Astrocyte (in vitro differentiated cells and primary cell): Measurements from ENCODE around the gene PLEKHG1.

Source experiments
- EZH2 ChIP-seq: IDR thresholded peaks from 2 replicates; pipeline ENCODE4 v1.6.1; 2012; ENCODE audit warnings: mild to moderate bottlenecking, low read length, inconsistent platforms; ENCODE audit not compliant: insufficient read depth
- TF ChIP-seq, protein P1 (sequence below): IDR thresholded peaks from 2 replicates; pipeline ENCODE4 v1.5.1; 2011; ENCODE audit warnings: low read depth, mild to moderate bottlenecking, inconsistent platforms, low read length, moderate library complexity; ENCODE audit not compliant: insufficient read depth

DNA sequence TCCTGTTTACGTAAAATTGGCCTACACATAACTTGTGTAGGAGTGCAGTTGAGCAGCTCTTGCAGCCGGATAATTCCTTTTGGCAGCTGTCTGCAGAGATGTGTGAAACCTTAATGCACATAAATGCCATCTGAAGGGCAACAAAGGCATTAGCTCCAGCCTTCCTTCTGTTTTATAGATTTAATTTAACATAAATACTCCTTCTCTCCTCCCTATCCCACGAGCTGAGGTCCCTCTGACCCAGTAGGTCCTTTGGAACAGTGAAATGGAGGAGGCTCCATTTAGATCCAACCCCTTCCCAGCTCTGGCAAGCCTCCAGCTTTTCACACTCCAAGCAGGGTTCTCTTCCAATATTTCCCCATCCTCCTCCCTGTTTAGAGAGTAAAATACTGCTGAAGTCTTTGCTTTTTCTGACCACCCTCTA is 6.5 kb downstream of the PLEKHG1 start:
- TF ChIP-seq, protein P1, sequence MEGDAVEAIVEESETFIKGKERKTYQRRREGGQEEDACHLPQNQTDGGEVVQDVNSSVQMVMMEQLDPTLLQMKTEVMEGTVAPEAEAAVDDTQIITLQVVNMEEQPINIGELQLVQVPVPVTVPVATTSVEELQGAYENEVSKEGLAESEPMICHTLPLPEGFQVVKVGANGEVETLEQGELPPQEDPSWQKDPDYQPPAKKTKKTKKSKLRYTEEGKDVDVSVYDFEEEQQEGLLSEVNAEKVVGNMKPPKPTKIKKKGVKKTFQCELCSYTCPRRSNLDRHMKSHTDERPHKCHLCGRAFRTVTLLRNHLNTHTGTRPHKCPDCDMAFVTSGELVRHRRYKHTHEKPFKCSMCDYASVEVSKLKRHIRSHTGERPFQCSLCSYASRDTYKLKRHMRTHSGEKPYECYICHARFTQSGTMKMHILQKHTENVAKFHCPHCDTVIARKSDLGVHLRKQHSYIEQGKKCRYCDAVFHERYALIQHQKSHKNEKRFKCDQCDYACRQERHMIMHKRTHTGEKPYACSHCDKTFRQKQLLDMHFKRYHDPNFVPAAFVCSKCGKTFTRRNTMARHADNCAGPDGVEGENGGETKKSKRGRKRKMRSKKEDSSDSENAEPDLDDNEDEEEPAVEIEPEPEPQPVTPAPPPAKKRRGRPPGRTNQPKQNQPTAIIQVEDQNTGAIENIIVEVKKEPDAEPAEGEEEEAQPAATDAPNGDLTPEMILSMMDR: no peak
- TF ChIP-seq EZH2: no peak
